Dendritic cell treated with granulocyte-macrophage colony-stimulating factor and Interleukin-4, amounts not matched to agents 40 ng/mL and 50 ng/mL, for 4 days (primary cell): ENCODE data around the gene AFDN.

Experiments used
- H3K27ac Mint-ChIP-seq: one replicate; pipeline ENCODE4 v1.8.0; 2022; ENCODE audit warnings: mild to moderate bottlenecking, mixed read lengths
- H3K27me3 Mint-ChIP-seq: one replicate; pipeline ENCODE4 v1.8.0; 2022; ENCODE audit warnings: mild to moderate bottlenecking, mixed read lengths
- H3K36me3 Mint-ChIP-seq: one replicate; pipeline ENCODE4 v1.8.0; 2022; ENCODE audit warnings: low read depth, mixed read lengths
- H3K4me1 Mint-ChIP-seq: one replicate; pipeline ENCODE4 v1.8.0; 2022; ENCODE audit warnings: low read depth, mixed read lengths
- H3K4me3 Mint-ChIP-seq: one replicate; pipeline ENCODE4 v1.8.0; 2022; ENCODE audit warnings: mild to moderate bottlenecking, moderate library complexity, mixed read lengths
- H3K9me3 Mint-ChIP-seq: one replicate; pipeline ENCODE4 v1.8.0; 2022; ENCODE audit warnings: mixed read lengths
- intact Hi-C: fragments of 100-400 bp; cut with micrococcal nuclease; formaldehyde crosslinking; loops from one replicate; pipeline ENCODE4 v1.15.0; 2022

The AFDN gene

DNA sequence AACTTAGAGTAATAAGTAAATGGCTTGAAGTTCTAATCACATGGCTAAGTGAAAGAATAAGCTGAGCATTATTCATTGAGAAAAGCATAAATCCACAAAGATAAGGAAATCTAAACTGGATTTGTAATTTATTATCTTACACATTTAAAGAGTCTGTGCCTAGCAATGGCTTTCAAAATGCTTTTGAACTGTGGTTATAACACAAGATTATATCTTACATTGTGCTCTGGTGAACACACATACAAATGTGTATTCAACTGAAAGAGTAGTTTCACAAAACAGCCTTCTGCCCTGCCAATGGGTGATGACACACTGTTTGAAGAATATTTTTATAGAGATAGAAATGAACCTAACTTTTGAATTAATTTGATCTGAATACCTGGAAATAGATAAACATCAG is 83.3 kb downstream of the AFDN start:
- Mint-ChIP-seq H3K36me3 (peaks cover 3% of the 10 kb centered on the region), H3K4me3 (no peak overlapping the region), H3K27me3 (no peaks in the 10 kb centered on the region), H3K27ac (no peak overlapping the region), H3K9me3 (no peaks in the 10 kb centered on the region), H3K4me1 (no peaks in the 10 kb centered on the region)
- intact Hi-C loops, result no loop called here

GRCh38 chr6:167910652-167911051 is 83.9 kb downstream of the AFDN start:
- H3K9me3 Mint-ChIP-seq, result no peaks in the 10 kb centered on the region
- peaks cover 6% of the 10 kb centered on the region for H3K36me3 Mint-ChIP-seq
- H3K4me3 Mint-ChIP-seq, result no peak overlapping the region
- no peaks in the 10 kb centered on the region for H3K4me1 Mint-ChIP-seq
- no peaks in the 10 kb centered on the region for H3K27me3 Mint-ChIP-seq
- no peak overlapping the region for H3K27ac Mint-ChIP-seq
- intact Hi-C loops, result no loop called here

DNA sequence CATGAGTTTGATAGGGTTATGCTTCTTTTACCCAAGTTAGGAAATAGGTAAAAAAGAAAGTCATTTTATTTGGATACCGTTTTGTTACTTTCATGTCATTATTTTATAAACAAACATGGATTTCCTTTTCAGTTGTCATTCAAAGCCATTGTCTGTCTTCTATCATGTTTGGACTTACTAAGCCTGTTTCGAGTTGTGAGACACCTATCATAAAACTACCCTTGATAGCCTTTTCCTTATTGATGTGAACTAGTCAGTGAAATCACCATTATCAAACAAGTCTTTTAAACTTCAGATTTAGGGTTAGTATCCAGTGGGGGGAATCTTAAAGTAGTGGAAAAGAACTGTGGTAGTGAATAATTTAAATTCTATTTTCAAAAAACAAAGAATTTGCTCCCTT is 85.8 kb downstream of the AFDN start:
- Mint-ChIP-seq H3K27ac (no peak overlapping the region), H3K4me3 (no peak overlapping the region), H3K36me3 (peaks cover 12% of the 10 kb centered on the region), H3K4me1 (no peaks in the 10 kb centered on the region), H3K27me3 (no peaks in the 10 kb centered on the region), H3K9me3 (no peaks in the 10 kb centered on the region)
- intact Hi-C loops, result no loop called here

DNA sequence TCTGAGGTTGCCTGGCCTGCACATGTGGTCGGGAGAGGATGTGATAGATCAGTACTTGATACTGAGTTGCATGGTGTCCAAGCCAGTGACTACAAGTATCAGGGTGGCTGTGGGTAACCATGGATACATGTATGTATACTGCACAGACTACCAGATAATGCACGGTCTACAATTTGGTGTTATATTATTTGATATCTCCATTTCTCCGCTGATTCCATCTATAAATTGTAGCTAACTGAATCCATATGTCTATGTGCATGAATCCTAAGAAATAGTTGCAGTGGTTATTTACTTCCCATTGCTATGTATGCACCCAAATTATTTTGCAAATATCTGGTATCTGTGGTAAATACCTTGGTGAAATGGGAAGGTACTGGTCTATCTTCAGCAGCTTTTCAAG is 87.0 kb downstream of the AFDN start:
- Mint-ChIP-seq H3K4me1 (no peaks in the 10 kb centered on the region), H3K4me3 (no peak overlapping the region), H3K27me3 (no peaks in the 10 kb centered on the region), H3K27ac (no peak overlapping the region), H3K9me3 (no peaks in the 10 kb centered on the region), H3K36me3 (peaks cover 20% of the 10 kb centered on the region)
- intact Hi-C loops, result no loop called here

DNA sequence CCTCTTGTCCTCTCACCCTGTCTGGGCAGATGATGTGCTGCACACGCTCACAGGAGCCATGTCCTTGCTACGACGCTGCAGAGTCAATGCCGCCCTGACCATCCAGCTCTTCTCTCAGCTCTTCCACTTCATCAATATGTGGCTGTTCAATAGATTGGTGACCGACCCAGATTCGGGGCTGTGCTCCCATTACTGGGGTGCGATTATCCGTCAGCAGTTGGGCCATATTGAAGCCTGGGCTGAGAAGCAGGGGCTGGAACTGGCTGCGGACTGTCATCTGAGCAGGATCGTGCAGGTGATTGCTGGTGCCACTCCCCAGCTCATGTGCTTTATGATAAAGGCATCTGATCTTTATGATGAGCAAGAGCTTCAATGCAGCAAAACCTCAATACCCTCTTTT is 88.4 kb downstream of the AFDN start:
- Mint-ChIP-seq H3K4me1 (no peaks in the 10 kb centered on the region), H3K36me3 (peaks cover 31% of the 10 kb centered on the region), H3K27ac (no peak overlapping the region), H3K27me3 (no peaks in the 10 kb centered on the region), H3K4me3 (no peak overlapping the region), H3K9me3 (no peaks in the 10 kb centered on the region)
- intact Hi-C loops, result no loop called here

DNA sequence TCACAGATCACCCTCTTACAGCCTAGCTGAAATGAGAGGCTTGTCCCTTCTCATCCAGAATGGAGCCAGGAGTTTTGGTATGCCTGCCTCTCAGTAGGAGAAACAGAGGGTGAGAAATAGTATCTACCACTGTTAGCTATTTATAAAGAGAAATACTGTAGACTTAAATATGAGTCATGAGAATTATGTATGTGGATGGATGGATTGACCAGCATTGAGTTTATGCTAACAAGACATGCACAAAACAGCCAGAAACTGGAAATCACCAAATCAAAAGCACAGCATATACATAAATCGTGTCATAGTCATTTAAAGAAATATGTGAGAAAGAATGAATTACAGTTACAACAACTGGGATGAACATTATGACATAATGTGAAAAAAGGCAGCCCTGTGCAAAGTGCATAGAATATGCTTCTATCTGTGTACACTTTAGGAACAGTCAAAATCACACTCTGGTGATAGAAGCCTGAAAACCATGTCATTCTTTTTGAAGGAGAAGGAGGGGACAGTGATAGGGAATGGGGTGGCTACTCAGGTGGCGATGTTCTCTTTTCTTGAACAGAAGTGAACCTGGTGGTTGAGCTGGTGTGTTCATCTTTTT is 90.9 kb downstream of the AFDN start:
- intact Hi-C loops, result no loop called here
- peaks cover 32% of the 10 kb centered on the region for H3K36me3 Mint-ChIP-seq
- H3K27me3 Mint-ChIP-seq, result no peaks in the 10 kb centered on the region
- no peaks in the 10 kb centered on the region for H3K4me1 Mint-ChIP-seq
- no peak overlapping the region for H3K27ac Mint-ChIP-seq
- H3K9me3 Mint-ChIP-seq, result no peaks in the 10 kb centered on the region
- H3K4me3 Mint-ChIP-seq, result no peak overlapping the region

DNA sequence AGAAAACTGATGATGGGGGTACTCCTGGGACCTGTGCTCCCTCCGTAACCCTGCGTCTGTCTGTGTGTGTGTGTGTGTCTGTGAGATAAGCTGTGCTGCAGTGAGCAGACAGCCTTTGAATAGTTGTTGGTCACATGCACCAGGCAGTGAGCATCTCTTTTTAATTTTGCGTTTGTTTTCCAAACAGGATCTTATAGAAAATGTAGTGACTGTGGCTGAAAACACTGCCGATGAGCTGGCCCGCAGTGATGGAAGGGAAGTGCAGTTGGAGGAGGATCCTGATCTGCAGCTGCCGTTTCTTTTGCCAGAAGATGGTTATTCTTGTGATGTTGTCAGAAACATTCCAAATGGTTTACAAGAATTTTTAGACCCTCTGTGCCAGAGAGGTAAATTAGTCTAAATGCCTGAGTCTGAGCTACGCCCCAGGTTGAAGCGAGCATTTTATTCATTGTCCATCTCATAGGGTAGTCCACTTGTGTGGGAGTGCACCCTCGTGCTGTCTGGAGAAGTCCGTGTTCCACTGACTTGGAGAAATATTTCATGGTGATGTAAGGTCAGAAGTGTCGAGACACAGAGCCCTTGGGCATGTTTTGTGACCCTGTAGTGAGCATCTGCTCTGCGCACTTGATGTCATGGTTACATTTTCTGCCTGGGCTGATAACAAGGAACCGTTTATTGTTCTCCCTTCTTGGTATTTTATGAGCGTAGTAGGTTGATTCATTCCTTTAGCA is 92.0 kb downstream of the AFDN start:
- H3K27ac Mint-ChIP-seq, result no peak overlapping the region
- H3K9me3 Mint-ChIP-seq, result no peaks in the 10 kb centered on the region
- H3K4me1 Mint-ChIP-seq, result no peaks in the 10 kb centered on the region
- intact Hi-C loops, result no loop called here
- H3K4me3 Mint-ChIP-seq, result no peak overlapping the region
- H3K27me3 Mint-ChIP-seq, result no peaks in the 10 kb centered on the region
- peaks cover 32% of the 10 kb centered on the region for H3K36me3 Mint-ChIP-seq

GRCh38 chr6:167919349-167919748 is 92.6 kb downstream of the AFDN start:
- intact Hi-C loops, result no loop called here
- H3K27me3 Mint-ChIP-seq, result no peaks in the 10 kb centered on the region
- H3K27ac Mint-ChIP-seq, result no peak overlapping the region
- peaks cover 32% of the 10 kb centered on the region for H3K36me3 Mint-ChIP-seq
- no peaks in the 10 kb centered on the region for H3K9me3 Mint-ChIP-seq
- no peaks in the 10 kb centered on the region for H3K4me1 Mint-ChIP-seq
- H3K4me3 Mint-ChIP-seq, result no peak overlapping the region

DNA sequence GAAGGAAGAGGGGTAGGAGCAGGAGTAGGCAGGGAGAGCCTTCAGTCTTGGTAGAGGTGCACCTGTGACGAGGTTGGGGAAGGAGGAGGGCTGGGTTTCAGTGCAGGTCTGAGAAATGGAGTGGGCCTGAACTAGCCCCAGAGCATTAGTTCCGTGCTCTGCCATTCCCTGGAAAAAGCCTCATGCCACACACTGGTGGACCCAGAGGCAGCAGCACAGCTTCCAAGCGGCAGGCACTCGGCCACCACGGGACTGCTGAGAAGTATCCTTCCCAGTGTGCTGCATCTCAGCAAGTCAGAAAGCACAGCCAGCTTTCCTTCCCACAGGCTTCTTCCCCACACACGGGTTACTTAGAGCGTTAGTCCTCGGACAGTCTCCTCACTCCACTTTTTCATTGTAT is 93.5 kb downstream of the AFDN start:
- Mint-ChIP-seq H3K27me3 (no peaks in the 10 kb centered on the region), H3K27ac (no peak overlapping the region), H3K9me3 (no peaks in the 10 kb centered on the region), H3K4me1 (no peaks in the 10 kb centered on the region), H3K36me3 (peaks cover 28% of the 10 kb centered on the region), H3K4me3 (no peak overlapping the region)
- intact Hi-C loops, result no loop called here

DNA sequence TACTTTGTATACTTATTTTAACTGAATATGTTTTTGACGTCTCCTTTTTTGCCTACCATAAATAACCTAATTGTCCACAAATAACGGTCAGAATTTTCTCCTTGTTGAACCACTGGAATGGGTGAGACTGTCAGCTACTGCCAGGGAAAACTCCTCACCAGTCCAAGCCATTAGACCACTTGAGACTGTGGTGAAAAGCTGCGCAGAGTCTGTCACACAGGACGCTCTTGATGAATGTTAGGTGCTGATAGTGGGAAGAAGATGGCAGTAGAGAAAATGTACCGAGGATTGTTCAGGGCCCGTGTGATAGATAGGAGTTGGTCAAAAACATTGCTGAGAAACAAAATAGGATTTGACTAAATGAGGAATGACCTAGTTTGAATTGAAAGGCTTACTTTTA is 95.1 kb downstream of the AFDN start:
- no peak overlapping the region for H3K4me3 Mint-ChIP-seq
- intact Hi-C loops, result no loop called here
- no peaks in the 10 kb centered on the region for H3K9me3 Mint-ChIP-seq
- no peaks in the 10 kb centered on the region for H3K27me3 Mint-ChIP-seq
- H3K36me3 Mint-ChIP-seq, result peaks cover 26% of the 10 kb centered on the region
- no peak overlapping the region for H3K27ac Mint-ChIP-seq
- no peaks in the 10 kb centered on the region for H3K4me1 Mint-ChIP-seq

DNA sequence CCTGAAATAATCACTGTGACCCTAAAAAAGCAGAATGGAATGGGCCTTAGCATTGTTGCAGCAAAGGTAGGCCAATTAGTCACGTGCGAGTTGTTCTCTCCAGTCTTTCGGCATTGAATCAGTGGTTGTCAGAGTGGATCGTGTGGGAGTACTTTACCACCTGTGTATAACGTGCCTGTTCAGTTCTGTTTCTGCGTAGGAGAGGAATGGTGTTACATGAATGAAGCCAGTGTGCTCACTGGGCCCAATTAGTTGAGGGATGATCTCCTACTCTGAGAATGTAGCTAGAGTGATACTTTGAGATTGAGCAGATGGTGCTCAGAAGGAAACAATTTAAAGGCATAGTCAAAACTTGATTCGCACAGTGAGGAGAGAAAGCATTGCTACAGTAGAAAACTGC is 98.3 kb downstream of the AFDN start:
- no peaks in the 10 kb centered on the region for H3K4me1 Mint-ChIP-seq
- intact Hi-C loops, result no loop called here
- no peak overlapping the region for H3K27ac Mint-ChIP-seq
- H3K36me3 Mint-ChIP-seq, result peaks cover 2% of the 10 kb centered on the region
- no peaks in the 10 kb centered on the region for H3K9me3 Mint-ChIP-seq
- no peak overlapping the region for H3K4me3 Mint-ChIP-seq
- H3K27me3 Mint-ChIP-seq, result no peaks in the 10 kb centered on the region

DNA sequence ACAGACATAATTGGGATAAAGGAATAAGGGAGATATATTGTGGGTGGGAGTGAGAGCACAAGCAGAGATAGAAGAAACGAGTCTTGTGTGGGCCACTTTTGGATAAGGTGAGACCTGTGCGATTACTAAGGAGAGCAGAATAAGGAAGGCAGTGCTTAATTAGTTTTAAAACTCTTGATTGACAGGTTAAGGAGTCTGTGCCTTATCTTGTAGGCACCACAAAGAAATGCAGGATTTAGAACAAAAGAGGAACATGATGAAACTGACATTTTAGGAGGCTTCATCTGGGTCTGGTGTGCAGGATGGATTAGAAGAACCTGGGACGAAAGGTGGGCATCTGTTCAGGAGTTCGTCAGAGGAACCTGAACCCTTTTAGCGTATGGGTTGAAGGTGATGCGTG is 100.5 kb downstream of the AFDN start:
- Mint-ChIP-seq H3K4me3 (no peak overlapping the region), H3K9me3 (no peaks in the 10 kb centered on the region), H3K27me3 (no peaks in the 10 kb centered on the region), H3K4me1 (no peaks in the 10 kb centered on the region), H3K27ac (no peak overlapping the region), H3K36me3 (no peaks in the 10 kb centered on the region)
- intact Hi-C loops, result no loop called here

DNA sequence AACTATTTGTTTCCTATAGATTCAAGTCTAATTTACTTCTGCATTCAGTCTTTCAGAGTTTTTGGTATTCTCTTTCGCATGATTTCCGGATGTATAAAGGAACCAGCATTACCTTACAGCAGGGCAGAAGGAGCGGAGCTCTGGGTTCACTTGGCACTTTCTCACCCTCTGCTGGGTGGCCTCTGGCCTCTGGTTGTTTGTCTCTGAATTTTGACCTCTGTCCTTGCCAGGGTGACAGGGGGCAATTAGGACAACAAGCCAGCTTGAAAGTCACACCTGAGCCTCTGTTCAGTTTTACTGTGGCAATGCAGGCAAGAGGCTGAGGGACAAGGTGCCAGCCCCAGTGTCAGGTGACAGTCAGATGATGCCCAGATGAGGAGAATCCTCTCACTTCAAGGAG is 101.4 kb downstream of the AFDN start:
- Mint-ChIP-seq H3K4me1 (no peaks in the 10 kb centered on the region), H3K4me3 (no peak overlapping the region), H3K9me3 (no peaks in the 10 kb centered on the region), H3K36me3 (no peaks in the 10 kb centered on the region), H3K27me3 (no peaks in the 10 kb centered on the region), H3K27ac (no peak overlapping the region)
- intact Hi-C loops, result no loop called here

DNA sequence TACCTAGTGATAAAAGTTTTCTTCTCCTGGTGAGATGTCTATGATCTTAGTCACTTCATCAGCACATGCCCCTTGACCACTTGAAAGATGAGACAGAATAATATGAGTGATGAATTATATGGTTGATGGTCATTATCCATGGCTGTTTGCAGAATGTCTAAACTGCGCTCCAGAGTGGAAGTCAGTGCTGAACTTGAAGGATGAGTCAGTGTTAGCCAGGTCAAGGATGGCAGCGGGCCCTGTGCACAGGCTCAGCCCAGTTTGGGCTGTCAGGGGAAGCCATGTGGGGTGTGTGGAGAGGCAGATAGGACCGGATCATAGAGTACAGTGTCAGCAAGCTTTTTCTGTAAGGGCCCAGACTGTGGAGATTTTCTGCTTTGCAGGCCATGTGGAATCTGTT is 103.6 kb downstream of the AFDN start:
- H3K4me1 Mint-ChIP-seq, result no peaks in the 10 kb centered on the region
- intact Hi-C loops, result no loop called here
- H3K9me3 Mint-ChIP-seq, result no peaks in the 10 kb centered on the region
- no peak overlapping the region for H3K27ac Mint-ChIP-seq
- no peaks in the 10 kb centered on the region for H3K27me3 Mint-ChIP-seq
- no peak overlapping the region for H3K4me3 Mint-ChIP-seq
- H3K36me3 Mint-ChIP-seq, result no peaks in the 10 kb centered on the region
